Measurements from ENCODE around the gene KPRP.

GRCh38 chr1:152758636-152759035 is 811 bp downstream of the KPRP start:
- TF ChIP-seq, protein P1, sequence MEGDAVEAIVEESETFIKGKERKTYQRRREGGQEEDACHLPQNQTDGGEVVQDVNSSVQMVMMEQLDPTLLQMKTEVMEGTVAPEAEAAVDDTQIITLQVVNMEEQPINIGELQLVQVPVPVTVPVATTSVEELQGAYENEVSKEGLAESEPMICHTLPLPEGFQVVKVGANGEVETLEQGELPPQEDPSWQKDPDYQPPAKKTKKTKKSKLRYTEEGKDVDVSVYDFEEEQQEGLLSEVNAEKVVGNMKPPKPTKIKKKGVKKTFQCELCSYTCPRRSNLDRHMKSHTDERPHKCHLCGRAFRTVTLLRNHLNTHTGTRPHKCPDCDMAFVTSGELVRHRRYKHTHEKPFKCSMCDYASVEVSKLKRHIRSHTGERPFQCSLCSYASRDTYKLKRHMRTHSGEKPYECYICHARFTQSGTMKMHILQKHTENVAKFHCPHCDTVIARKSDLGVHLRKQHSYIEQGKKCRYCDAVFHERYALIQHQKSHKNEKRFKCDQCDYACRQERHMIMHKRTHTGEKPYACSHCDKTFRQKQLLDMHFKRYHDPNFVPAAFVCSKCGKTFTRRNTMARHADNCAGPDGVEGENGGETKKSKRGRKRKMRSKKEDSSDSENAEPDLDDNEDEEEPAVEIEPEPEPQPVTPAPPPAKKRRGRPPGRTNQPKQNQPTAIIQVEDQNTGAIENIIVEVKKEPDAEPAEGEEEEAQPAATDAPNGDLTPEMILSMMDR (IDR thresholded peaks at IDR 0.05) = no peak
- TF ChIP-seq POLR2A (IDR thresholded peaks at IDR 0.05) = no peak

Data from prostate gland (tissue), 2 donors.